Choroid plexus epithelial cell (primary cell): ENCODE measurements around the gene RCC1.
A peak's percentile ranks its signal among the peaks of the same experiment; 100 is the strongest.
"Not testable (repeated sequence)": the region's sequence is repeated elsewhere in the genome, so short reads cannot be mapped to it uniquely, and the experiment has no call there.

Source experiments
- DNase-seq: peaks from one replicate; pipeline ENCODE4 v3.0.0-alpha.2; 2010; ENCODE audit warnings: low read depth
- H3K4me3 ChIP-seq: 2 replicates; pipeline ENCODE4 v1.5.1; 2011; ENCODE audit warnings: low read depth, mild to moderate bottlenecking, control low read depth, low read length, moderate library complexity
- CTCF ChIP-seq: conservative IDR thresholded peaks from 2 replicates; pipeline ENCODE4 v1.5.1; 2011; ENCODE audit warnings: low read depth, mild to moderate bottlenecking, control low read depth, inconsistent platforms, low read length, moderate library complexity

Gene RCC1

DNA sequence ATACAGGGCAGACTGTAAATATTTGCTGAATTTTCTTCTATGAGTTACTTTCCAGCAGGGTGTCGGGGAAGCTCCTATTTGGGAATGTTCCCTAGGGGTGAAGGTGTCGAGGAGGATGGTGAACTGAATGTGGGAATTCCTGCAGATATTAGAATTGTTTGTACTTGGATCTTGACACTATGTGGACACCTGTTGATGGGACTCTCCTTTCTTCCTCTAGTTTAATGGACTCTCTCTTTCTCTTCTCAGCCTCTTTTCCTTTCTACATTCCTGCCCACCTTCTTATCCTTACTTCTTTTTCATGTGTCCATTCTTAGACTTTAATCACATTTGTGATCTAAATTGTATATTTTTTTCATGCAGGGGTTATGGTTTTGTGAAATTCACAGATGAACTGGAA lies 61.1 kb downstream of the RCC1 start:
- no peak for TF ChIP-seq CTCF
- H3K4me3 ChIP-seq = no peak overlapping the region
- no peak for DNase-seq

GRCh38 chr1:28571911-28572310 lies 66.1 kb downstream of the RCC1 start:
- no peak for TF ChIP-seq CTCF
- no peak for DNase-seq
- H3K4me3 ChIP-seq = no peak overlapping the region

- not testable (repeated sequence) for H3K4me3 ChIP-seq
- DNase-seq = peak; percentile 93
Measured at GRCh38 chr1:28572891-28573290, 67.0 kb downstream of the RCC1 start.

DNA sequence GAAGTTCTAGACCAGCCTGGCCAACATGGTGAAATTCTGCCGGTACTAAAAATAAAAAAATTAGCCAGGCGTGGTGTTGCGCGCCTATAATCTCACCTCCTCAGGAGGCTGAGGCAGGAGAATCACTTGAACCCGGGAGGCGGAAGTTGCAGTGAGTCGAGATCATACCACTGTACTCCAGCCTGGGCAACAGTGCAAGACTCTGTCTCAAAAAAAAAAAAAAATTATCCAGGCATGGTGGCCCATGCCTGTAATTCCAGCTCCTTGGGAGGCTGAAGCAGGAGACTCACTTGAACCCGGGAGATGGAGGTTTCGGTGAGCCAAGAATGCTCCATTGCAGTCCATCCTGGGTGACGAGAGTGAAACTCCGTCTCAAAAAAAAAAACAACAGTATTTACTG lies 67.7 kb downstream of the RCC1 start:
- no peak overlapping the region for H3K4me3 ChIP-seq
- no peak for TF ChIP-seq CTCF
- no peak for DNase-seq

DNA sequence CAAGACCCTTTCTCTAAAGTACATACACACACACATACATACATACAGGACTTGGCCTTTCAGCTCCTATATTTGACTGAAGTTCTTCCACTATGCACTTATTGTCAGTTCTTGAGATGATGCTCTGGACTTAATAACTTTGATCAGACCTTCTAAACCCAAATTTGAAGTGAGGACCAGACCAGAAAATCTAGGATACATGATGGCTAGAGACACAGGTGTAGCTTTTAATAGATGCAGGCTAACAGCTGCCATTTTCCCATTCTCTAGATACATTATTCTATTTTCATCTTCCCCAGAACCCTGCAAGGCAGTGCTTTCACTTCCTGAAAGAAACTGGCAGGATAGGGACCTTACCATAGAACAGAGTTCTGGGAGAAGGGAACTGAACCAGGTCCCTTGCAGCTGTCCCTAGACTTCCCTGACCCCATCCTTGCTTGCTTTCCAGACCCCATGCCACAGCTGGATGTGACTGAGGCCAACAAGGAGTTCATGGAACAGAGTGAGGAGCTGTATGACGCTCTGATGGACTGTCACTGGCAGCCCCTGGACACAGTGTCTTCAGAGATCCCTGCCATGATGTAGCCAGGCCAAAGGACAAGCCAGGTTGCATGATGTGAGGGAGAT lies 71.3 kb downstream of the RCC1 start:
- no peak for TF ChIP-seq CTCF
- no peak overlapping the region for H3K4me3 ChIP-seq
- no peak for DNase-seq

DNA sequence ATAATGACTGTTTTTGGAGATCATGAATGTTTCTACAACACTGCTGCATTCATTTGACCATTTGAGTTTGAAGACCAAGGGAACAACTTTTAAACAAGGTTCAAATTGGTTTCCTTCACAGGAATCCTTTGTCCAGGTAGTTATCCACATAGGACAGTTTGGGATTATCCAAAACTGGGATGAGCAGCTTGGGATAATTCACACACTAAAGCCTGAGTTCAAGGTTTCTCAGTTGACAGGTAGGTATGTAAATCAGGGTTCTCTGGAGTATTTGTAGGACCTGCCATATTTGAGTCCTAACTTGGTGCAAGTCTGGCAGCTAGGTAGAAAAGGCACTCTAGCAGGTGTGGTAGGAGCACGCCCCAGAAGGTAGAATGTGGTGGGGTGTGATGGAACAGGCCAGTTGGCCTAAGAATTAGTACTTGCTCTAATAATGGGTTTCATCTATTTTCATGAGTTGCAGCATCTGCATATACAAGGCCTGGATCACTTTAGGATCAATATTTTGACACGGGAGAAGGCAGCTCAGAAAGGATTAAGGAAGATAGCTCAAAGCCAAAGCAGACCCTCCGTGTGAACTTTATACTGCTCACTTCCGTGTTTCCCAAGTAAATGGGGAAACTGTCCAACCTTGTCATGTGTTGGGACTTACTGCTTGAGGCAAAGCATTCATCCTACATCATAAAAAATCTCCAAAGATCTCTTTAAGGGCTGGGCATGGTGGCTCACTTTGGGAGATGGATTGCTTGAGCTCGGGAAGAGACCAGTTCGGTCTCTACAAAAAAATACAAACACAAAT lies 72.1 kb downstream of the RCC1 start:
- TF ChIP-seq CTCF = no peak
- no peak for DNase-seq

DNA sequence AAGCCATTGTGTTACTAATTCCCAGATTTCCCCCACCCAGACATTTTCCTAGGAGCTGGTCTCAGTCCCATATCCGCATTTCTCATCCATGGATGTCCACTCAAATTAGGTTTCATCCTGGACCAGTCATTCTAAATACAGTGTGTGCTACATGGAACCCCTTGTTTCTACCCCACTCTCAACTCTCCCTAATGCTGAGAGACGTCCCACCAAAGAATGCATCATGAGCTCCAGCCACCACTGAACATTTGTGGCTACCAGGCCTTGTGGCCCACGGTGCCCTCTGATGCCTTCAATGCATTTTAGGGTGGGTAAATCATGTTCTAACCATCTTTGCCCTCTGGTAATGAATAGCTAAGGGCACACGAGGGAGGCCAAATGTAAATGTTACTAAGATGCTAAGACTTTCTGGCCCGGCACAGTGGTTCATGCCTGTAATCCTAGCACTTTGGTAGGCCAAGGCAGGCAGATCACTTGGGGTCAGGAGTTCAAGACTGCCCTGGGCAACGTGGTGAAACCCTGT lies 72.9 kb downstream of the RCC1 start:
- no peak for DNase-seq
- no peak overlapping the region for H3K4me3 ChIP-seq
- TF ChIP-seq CTCF = no peak

More for the DNA sequence above, 72.1 kb downstream of the RCC1 start:
- H3K4me3 ChIP-seq = no peak overlapping the region
